Stimulated activated memory B cell treated with anti-CD40 and anti-IgM and Interleukin-4, amounts not matched to agents 10 μg/mL and 1 μg/mL and 100 μg/mL, for 72 hours (primary cell): ENCODE results near the gene FDX1.
"Not testable (repeated sequence)": the region's sequence is repeated elsewhere in the genome, so short reads cannot be mapped to it uniquely, and the experiment has no call there.

Source experiments
- ATAC-seq: fragments of 150-1000 bp; cut with Tn5 transposase; 2 replicates; pipeline ENCODE4 v1.10.0; 2021
- H3K27ac Mint-ChIP-seq: one replicate; pipeline ENCODE4 v1.8.0; 2022; ENCODE audit warnings: mild to moderate bottlenecking, mixed read lengths
- H3K27me3 Mint-ChIP-seq: one replicate; pipeline ENCODE4 v1.8.0; 2022; ENCODE audit warnings: mixed read lengths
- H3K36me3 Mint-ChIP-seq: one replicate; pipeline ENCODE4 v1.8.0; 2022; ENCODE audit warnings: mixed read lengths
- H3K4me1 Mint-ChIP-seq: one replicate; pipeline ENCODE4 v1.8.0; 2022; ENCODE audit warnings: mixed read lengths
- H3K4me3 Mint-ChIP-seq: one replicate; pipeline ENCODE4 v1.8.0; 2022; ENCODE audit warnings: mild to moderate bottlenecking, moderate library complexity, mixed read lengths
- H3K9me3 Mint-ChIP-seq: one replicate; pipeline ENCODE4 v1.8.0; 2022; ENCODE audit warnings: mixed read lengths

FDX1 gene

DNA sequence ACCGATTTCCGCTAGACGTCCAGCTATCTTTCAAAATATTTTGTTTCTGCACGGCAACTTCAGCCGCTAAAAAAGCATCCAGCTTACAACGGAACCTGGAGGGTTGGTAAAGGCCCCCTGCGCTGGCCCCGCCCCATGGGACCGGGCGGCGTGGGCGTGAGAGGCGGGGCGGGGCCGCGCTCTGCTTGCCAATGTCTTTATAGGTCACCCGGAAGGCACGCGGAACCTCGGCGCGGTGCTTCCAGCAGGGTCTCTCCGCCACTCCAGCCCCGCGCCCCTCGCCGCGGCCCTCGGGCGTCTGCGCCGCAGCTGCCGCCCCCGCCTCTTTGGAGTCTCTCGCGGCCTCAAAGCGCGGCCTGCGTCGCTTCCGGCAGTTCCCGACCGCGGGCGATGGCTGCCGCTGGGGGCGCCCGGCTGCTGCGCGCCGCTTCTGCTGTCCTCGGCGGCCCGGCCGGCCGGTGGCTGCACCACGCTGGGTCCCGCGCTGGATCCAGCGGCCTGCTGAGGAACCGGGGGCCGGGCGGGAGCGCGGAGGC lies at the start of gene FDX1:
FDX1 (plus strand) TSS at position 218 of the 536 bp plus-strand sequence; CDS start at position 391, 173 bp downstream.
- Mint-ChIP-seq H3K27ac (peak within 1 kb of the TSS; percentile 97), H3K36me3 (no peaks in the 10 kb centered on the region), H3K4me1 (peaks cover 35% of the 10 kb centered on the region), H3K4me3 (peak within 1 kb of the TSS; percentile 97), H3K9me3 (no peaks in the 10 kb centered on the region), H3K27me3 (no peaks in the 10 kb centered on the region)
- peak; percentile 93 for ATAC-seq

- Mint-ChIP-seq H3K9me3 (no peaks in the 10 kb centered on the region), H3K4me1 (peaks cover 7% of the 10 kb centered on the region), H3K27ac (no peak overlapping the region), H3K4me3 (no peak overlapping the region), H3K36me3 (no peaks in the 10 kb centered on the region), H3K27me3 (no peaks in the 10 kb centered on the region)
- no peak for ATAC-seq
Measured at GRCh38 chr11:110380836-110381622, 48.7 kb upstream of the FDX1 start.

DNA sequence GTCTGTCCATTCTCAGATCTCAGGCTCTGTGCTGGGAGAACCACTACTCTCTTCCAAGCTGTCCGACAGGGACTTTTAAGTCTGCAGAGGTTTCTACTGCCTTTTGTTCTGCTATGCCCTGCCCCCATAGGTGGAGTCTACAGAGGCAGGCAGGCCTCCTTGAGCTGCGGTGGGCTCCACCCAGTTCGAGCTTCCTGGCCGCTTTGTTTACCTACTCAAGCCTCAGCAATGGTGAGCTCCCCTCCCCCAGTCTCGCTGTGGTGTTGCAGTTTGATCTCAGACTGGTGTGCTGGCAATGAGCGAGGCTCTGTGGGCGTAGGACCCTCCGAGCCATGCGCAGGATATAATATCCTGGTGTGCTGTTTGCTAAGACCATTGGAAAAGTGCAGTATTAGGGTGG lies 41.5 kb upstream of the FDX1 start:
- not testable (repeated sequence) for H3K9me3 Mint-ChIP-seq, ATAC-seq, H3K4me1 Mint-ChIP-seq, H3K4me3 Mint-ChIP-seq, H3K27ac Mint-ChIP-seq, H3K27me3 Mint-ChIP-seq, H3K36me3 Mint-ChIP-seq

- Mint-ChIP-seq H3K4me1 (no peaks in the 10 kb centered on the region), H3K36me3 (no peaks in the 10 kb centered on the region), H3K9me3 (no peaks in the 10 kb centered on the region), H3K27me3 (peaks cover 3% of the 10 kb centered on the region), H3K4me3 (no peak overlapping the region), H3K27ac (no peak overlapping the region)
- no peak for ATAC-seq
Measured at GRCh38 chr11:110389965-110390364, 39.8 kb upstream of the FDX1 start.

DNA sequence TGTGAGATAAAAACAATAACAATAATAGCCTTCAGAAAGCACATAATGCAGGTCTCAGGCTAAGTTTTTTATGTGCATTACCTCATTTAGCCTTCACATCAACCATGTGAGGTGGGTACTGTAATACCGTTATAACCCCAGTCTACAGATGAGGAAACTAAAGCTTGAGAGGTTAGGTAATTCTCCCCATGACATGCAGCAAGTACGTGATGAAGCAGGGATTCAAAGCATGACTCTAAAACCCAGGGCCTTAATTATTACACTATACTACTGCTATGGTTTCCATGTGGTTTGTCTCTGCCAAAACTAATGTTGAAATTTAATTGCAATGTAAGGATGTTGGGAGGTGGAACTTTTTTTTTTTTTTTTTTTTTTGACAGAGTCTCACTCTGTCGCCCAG lies 37.7 kb upstream of the FDX1 start:
- no peaks in the 10 kb centered on the region for H3K4me1 Mint-ChIP-seq
- H3K4me3 Mint-ChIP-seq: no peak overlapping the region
- peaks cover 3% of the 10 kb centered on the region for H3K9me3 Mint-ChIP-seq
- no peak overlapping the region for H3K27ac Mint-ChIP-seq
- H3K36me3 Mint-ChIP-seq: no peaks in the 10 kb centered on the region
- H3K27me3 Mint-ChIP-seq: peaks cover 19% of the 10 kb centered on the region
- ATAC-seq: no peak

GRCh38 chr11:110397668-110398286 lies 32.0 kb upstream of the FDX1 start:
- H3K27ac Mint-ChIP-seq, ATAC-seq: not testable (repeated sequence)

DNA sequence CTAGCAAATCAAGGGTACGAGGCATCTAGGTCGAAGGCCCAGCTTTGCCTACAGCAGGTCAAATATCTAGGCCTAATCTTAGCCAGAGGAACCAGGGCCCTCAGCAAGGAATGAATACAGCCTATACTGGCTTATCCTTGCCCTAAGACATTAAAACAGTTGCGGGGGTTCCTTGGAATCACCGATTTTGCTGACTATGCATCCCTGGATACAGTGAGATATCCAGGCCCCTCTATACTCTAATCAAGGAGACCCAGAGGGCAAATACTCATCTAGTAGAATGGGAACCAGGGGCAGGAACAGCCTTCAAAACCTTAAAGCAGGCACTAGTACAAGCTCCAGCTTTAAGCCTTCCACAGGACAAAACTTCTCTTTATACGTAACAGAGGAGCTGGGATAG lies 26.2 kb upstream of the FDX1 start:
- H3K36me3 Mint-ChIP-seq, ATAC-seq, H3K9me3 Mint-ChIP-seq, H3K27ac Mint-ChIP-seq, H3K4me3 Mint-ChIP-seq, H3K4me1 Mint-ChIP-seq: not testable (repeated sequence)
- peaks cover 15% of the 10 kb centered on the region for H3K27me3 Mint-ChIP-seq

More at GRCh38 chr11:110397668-110398286, 32.0 kb upstream of the FDX1 start:
- not testable (repeated sequence) for H3K36me3 Mint-ChIP-seq, H3K4me3 Mint-ChIP-seq, H3K9me3 Mint-ChIP-seq, H3K4me1 Mint-ChIP-seq
- H3K27me3 Mint-ChIP-seq: peaks cover 48% of the 10 kb centered on the region

- H3K36me3 Mint-ChIP-seq, H3K4me1 Mint-ChIP-seq, H3K4me3 Mint-ChIP-seq, ATAC-seq, H3K27me3 Mint-ChIP-seq, H3K27ac Mint-ChIP-seq, H3K9me3 Mint-ChIP-seq: not testable (repeated sequence)
Measured at GRCh38 chr11:110405636-110406035, 24.1 kb upstream of the FDX1 start.

GRCh38 chr11:110407315-110407714 lies 22.4 kb upstream of the FDX1 start:
- Mint-ChIP-seq H3K4me3 (no peak overlapping the region), H3K36me3 (peaks cover 5% of the 10 kb centered on the region), H3K27ac (no peak overlapping the region), H3K27me3 (no peaks in the 10 kb centered on the region), H3K4me1 (no peaks in the 10 kb centered on the region), H3K9me3 (peaks cover 3% of the 10 kb centered on the region)
- no peak for ATAC-seq

GRCh38 chr11:110409174-110409573 lies 20.6 kb upstream of the FDX1 start:
- peaks cover 3% of the 10 kb centered on the region for H3K9me3 Mint-ChIP-seq
- no peaks in the 10 kb centered on the region for H3K4me1 Mint-ChIP-seq
- no peak overlapping the region for H3K4me3 Mint-ChIP-seq
- peaks cover 5% of the 10 kb centered on the region for H3K36me3 Mint-ChIP-seq
- no peak overlapping the region for H3K27ac Mint-ChIP-seq
- no peak for ATAC-seq
- H3K27me3 Mint-ChIP-seq: no peaks in the 10 kb centered on the region

- Mint-ChIP-seq H3K4me3 (no peak overlapping the region), H3K27ac (no peak overlapping the region), H3K4me1 (no peaks in the 10 kb centered on the region)
Measured at GRCh38 chr11:110410651-110411050, 19.1 kb upstream of the FDX1 start.

GRCh38 chr11:110415081-110415480 lies 14.7 kb upstream of the FDX1 start:
- Mint-ChIP-seq H3K9me3 (no peaks in the 10 kb centered on the region), H3K27me3 (no peaks in the 10 kb centered on the region), H3K4me3 (no peak overlapping the region), H3K27ac (no peak overlapping the region), H3K36me3 (no peaks in the 10 kb centered on the region), H3K4me1 (no peaks in the 10 kb centered on the region)
- ATAC-seq: no peak

More at GRCh38 chr11:110410651-110411050, 19.1 kb upstream of the FDX1 start:
- Mint-ChIP-seq H3K27me3 (no peaks in the 10 kb centered on the region), H3K9me3 (peaks cover 3% of the 10 kb centered on the region), H3K36me3 (peaks cover 5% of the 10 kb centered on the region)
- ATAC-seq: no peak

- not testable (repeated sequence) for H3K27ac Mint-ChIP-seq, H3K4me1 Mint-ChIP-seq, H3K9me3 Mint-ChIP-seq, H3K36me3 Mint-ChIP-seq, ATAC-seq, H3K4me3 Mint-ChIP-seq, H3K27me3 Mint-ChIP-seq
Measured at GRCh38 chr11:110421658-110422057, 8.1 kb upstream of the FDX1 start.

DNA sequence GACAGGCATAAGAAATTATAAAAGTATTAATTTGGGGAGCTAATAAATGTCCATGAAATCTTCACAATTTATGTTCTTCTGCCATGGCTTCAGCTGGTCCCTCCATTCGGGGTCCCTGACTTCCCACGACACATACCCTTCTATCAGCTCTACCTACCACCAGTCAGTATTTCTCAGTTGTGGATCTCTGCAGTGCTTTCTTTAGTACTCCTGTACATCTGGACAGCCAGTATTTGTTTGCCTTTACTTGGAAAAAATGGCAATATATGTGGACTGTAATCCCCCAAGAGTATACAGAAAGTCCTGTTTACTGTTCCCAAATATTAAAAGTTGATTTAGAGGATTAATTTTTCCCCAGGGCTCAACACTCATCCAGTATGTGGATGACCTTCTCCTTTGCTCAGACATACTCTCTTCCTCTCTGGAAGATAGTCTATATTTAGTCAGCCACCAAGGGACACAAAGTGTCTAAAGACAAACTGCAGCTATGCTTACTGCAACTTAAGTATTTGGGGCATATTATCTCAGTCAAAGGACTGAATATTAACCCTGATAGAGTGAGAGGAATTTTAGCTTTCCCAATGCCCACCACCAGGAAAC lies 7.3 kb upstream of the FDX1 start:
- H3K9me3 Mint-ChIP-seq: peaks cover 8% of the 10 kb centered on the region
- no peak overlapping the region for H3K4me3 Mint-ChIP-seq
- ATAC-seq: no peak
- H3K27ac Mint-ChIP-seq: no peak overlapping the region
- H3K36me3 Mint-ChIP-seq: peaks cover 5% of the 10 kb centered on the region
- H3K27me3 Mint-ChIP-seq: no peaks in the 10 kb centered on the region
- H3K4me1 Mint-ChIP-seq: no peaks in the 10 kb centered on the region

GRCh38 chr11:110424775-110425444 lies 4.8 kb upstream of the FDX1 start:
- Mint-ChIP-seq H3K9me3 (peaks cover 8% of the 10 kb centered on the region), H3K4me3 (no peak overlapping the region), H3K27ac (no peak overlapping the region), H3K36me3 (peaks cover 5% of the 10 kb centered on the region), H3K27me3 (no peaks in the 10 kb centered on the region), H3K4me1 (no peaks in the 10 kb centered on the region)
- no peak for ATAC-seq
